ENCODE results near the gene RIOX2.

DNA sequence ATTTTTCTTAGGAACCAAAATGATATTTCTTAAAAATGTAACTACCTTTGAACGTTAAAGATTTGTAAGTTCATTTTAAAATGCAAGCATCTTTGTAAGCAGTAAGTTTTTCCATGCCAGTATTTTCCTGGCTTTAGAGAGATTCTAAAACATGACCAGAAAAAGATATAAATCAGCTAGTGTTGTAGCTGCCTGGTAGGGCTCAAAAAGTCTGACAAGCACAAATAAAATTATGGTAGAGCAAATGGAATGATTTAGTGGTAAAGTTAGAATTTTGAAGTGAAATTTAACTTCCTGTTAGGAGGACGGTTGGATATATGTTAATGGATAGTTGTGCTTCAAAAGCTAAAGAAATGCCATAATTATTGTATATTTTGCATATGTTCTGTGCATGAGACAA is 33.2 kb upstream of the RIOX2 start:
- TF ChIP-seq POLR2A (IDR thresholded peaks at IDR 0.05) = no peak
- TF ChIP-seq, protein P1, sequence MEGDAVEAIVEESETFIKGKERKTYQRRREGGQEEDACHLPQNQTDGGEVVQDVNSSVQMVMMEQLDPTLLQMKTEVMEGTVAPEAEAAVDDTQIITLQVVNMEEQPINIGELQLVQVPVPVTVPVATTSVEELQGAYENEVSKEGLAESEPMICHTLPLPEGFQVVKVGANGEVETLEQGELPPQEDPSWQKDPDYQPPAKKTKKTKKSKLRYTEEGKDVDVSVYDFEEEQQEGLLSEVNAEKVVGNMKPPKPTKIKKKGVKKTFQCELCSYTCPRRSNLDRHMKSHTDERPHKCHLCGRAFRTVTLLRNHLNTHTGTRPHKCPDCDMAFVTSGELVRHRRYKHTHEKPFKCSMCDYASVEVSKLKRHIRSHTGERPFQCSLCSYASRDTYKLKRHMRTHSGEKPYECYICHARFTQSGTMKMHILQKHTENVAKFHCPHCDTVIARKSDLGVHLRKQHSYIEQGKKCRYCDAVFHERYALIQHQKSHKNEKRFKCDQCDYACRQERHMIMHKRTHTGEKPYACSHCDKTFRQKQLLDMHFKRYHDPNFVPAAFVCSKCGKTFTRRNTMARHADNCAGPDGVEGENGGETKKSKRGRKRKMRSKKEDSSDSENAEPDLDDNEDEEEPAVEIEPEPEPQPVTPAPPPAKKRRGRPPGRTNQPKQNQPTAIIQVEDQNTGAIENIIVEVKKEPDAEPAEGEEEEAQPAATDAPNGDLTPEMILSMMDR (IDR thresholded peaks at IDR 0.05) = no peak
